ENCODE data around the gene GABARAP.

GRCh38 chr17:7261379-7262191, 19.3 kb upstream of the GABARAP start:
- TF ChIP-seq CTCF (optimal IDR thresholded peaks at IDR 0.05 in 1 of 3, IDR thresholded peaks at IDR 0.05 in 1 of 3, conservative IDR thresholded peaks at IDR 0.05 in 1 of 3; ENCODE audit: extremely low read depth in 1 of 3, insufficient read depth in 2 of 3, low read length in 3 of 3) (no peak), EZH2 (IDR thresholded peaks at IDR 0.05; ENCODE audit: low read length) (no peak)
